Measurements from ENCODE around the gene SPTLC2.

The SPTLC2 gene

GRCh38 chr14:77565289-77565993 is 51.0 kb downstream of the SPTLC2 start:
- TF ChIP-seq CTCF (conservative IDR thresholded peaks at IDR 0.05; ENCODE audit: low read depth, low read length) = no peak
- no peak for DNase-seq (ENCODE audit: low read depth)
- H3K4me3 ChIP-seq (ENCODE audit: low read length) = no peak overlapping the region

GRCh38 chr14:77562681-77563080 is 53.8 kb downstream of the SPTLC2 start:
- H3K4me3 ChIP-seq (ENCODE audit: low read length) = no peak overlapping the region
- no peak for DNase-seq (ENCODE audit: low read depth)
- TF ChIP-seq CTCF (conservative IDR thresholded peaks at IDR 0.05; ENCODE audit: low read depth, low read length) = no peak

DNA sequence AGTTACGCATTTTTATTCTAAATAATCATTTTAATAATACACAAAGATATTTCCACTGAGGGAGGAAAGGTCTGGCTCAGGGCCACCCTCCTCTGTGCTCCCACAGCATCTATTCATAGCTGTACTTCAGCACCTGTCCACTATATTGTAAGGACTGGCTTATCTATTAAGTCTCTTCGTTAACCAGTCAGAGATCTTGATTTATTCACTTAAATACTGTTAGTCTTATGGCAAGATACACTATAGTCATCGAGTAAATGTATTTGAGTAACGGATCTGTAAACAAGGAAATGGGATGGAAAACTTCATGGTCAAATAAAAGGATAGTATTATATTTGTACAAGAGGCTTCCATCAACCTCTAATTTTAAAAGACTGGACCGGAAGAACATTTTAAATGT is 54.6 kb downstream of the SPTLC2 start:
- TF ChIP-seq CTCF (conservative IDR thresholded peaks at IDR 0.05; ENCODE audit: low read depth, low read length) = no peak

GRCh38 chr14:77559381-77559780 is 57.1 kb downstream of the SPTLC2 start:
- H3K4me3 ChIP-seq (ENCODE audit: low read length) = no peak overlapping the region
- DNase-seq (ENCODE audit: low read depth) = no peak
- TF ChIP-seq CTCF (conservative IDR thresholded peaks at IDR 0.05; ENCODE audit: low read depth, low read length) = no peak

More for the DNA sequence above, 54.6 kb downstream of the SPTLC2 start:
- DNase-seq (ENCODE audit: low read depth) = no peak
- H3K4me3 ChIP-seq (ENCODE audit: low read length) = no peak overlapping the region

DNA sequence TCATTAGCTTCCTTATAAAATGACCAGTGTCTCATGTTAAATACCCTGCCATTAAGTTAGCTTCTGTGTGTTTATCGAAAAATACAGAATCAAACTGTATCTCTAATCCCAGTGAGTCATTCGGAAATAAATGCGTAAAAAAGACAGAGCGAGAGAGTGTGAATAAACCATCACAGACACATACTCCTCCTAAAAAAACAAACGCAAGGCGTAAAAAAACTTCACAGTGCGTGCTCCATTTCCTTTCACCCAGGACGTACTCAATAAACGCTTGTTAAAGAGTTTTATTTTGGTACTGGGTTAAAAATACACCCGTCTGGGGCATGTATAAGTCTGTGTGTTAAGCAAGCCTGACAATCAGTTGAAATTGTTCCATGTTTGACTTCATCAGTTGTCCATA is 59.0 kb downstream of the SPTLC2 start:
- H3K4me3 ChIP-seq (ENCODE audit: low read length) = no peak overlapping the region
- no peak for TF ChIP-seq CTCF (conservative IDR thresholded peaks at IDR 0.05; ENCODE audit: low read depth, low read length)
- no peak for DNase-seq (ENCODE audit: low read depth)

DNA sequence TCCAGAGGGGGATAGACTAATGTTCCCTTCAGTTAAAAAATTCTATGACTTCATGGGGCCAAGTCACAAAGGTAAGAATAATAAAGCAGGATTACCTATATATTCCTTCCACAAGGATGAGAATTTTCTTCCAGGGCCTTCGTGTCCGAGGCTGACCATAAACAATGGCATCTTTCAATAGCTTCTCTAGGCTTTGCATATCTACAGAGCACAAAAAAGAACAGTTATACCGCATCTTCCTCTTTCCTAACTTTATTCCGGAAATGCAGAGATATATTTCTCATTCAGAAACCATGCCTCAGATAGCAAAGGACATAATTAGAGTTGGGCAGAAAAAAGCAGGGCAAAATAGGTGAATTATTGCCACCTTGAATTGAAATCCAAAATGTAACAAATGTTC is 59.5 kb downstream of the SPTLC2 start:
- DNase-seq (ENCODE audit: low read depth) = no peak
- TF ChIP-seq CTCF (conservative IDR thresholded peaks at IDR 0.05; ENCODE audit: low read depth, low read length) = no peak
- no peak overlapping the region for H3K4me3 ChIP-seq (ENCODE audit: low read length)

GRCh38 chr14:77554816-77555599 is 61.4 kb downstream of the SPTLC2 start:
- TF ChIP-seq CTCF (conservative IDR thresholded peaks at IDR 0.05; ENCODE audit: low read depth, low read length) = no peak
- DNase-seq (ENCODE audit: low read depth) = no peak
- no peak overlapping the region for H3K4me3 ChIP-seq (ENCODE audit: low read length)
